Activated CD4-positive, CD25-positive, alpha-beta regulatory T cell treated with anti-CD3 and anti-CD28 coated beads, Interleukin-2, amount 50 U/mL, for 16 hours (primary cell): ENCODE measurements around the gene FTCD.
"Not testable (repeated sequence)": the region's sequence is repeated elsewhere in the genome, so short reads cannot be mapped to it uniquely, and the experiment has no call there.

Experiments used
- DNase-seq: peaks from one replicate; pipeline ENCODE4 v3.0.0-alpha.2; 2020; ENCODE audit warnings: low read depth, low spot score

Gene FTCD

DNA sequence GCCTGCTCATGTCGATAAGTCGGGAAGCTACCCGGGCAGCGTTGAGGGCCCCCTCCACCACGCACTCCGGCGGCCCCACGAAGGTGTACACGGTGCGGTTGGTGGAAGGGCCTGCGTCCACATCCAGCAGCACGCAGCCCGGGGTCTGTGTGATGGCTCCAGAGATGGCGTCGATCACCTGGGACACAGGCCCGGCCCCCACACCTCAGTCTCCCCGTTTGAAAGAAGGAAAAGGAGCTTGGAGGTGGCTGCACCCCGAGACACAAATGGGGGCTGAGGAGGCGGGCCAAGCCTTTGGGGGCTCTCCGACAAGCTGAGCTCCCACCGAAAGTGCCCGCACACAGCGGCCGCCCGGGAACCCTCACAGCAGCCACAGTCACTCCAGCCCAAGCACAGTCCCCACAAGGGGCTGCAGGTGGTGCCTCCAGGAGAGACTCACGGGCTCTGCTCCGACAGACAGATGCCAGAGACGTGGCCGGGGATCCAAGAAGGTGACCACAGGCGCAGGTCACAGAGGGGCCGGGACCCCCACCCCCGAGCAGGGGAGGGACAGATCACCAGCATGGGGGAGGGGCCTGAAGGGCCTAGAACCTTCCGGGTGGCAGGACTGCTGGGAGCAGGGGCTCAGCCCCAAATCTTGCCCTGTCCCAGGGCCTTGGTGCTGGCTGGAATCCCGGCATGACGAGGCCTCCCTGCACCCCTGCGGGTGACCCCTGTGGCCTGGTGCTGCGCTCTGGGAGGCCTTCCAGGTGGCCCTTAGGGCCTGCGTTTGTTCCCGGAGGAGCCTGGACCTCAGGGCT is 1.0 kb downstream of the FTCD start:
- no peak for DNase-seq

DNA sequence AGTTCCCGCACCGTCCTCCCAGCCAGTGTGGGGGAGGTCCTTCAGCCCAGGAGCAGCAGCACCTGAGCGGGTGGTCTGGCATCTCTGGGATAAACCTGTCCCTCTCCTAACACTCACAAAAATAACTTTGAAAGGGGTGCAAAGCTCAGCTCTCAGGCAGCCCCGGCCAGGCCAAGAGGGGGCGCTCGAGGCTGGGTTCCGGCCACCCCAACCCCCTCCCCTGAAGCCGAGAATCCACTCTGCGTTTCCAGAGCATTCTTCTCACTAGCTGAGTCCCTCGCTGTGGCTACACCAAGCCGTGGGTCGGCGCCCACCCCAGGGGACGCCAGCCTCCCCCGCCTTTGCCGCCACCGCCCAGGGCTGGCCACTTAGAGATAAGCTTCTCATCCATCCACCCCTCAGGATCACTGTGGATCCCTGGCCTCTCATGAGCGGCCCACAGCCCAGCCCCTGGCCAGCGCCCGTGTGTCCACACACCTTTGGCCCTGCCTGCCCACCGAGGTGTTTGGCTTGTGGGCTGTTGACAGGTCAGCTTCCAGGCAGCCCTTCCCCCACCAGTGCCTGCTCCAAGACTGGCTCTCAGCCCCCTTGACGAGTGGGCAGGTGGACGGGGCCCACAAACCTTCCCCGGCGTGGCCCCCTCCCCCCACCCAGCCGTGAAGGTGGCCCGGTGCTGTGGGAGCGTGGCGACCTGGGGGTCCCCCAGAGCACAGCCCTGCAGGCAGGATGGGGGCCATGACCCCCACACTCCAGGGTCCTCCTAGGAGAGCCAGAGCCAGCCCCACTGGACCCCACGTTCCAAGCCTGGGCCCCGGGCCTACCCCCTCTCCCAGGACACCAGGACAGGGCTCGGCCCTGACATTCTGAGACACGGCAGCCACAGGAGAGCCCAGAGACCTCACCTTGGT is 1.9 kb downstream of the FTCD start:
- DNase-seq = no peak

DNA sequence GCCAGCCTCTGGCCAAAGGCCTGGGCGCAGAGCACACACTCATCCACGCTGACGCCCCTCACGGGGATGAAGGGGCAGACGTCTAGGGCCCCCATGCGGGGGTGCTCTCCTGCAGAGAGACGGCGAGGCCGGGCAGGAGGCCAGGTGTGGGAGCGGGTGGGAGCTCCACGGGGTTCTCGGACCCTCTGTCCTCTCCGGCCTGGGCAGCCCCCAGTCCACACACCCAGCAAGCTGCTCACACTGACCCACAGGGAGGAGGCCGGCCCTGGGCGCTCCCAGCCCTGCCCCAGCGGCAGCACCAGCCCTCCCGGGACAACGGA is 2.5 kb downstream of the FTCD start:
- DNase-seq = no peak

DNA sequence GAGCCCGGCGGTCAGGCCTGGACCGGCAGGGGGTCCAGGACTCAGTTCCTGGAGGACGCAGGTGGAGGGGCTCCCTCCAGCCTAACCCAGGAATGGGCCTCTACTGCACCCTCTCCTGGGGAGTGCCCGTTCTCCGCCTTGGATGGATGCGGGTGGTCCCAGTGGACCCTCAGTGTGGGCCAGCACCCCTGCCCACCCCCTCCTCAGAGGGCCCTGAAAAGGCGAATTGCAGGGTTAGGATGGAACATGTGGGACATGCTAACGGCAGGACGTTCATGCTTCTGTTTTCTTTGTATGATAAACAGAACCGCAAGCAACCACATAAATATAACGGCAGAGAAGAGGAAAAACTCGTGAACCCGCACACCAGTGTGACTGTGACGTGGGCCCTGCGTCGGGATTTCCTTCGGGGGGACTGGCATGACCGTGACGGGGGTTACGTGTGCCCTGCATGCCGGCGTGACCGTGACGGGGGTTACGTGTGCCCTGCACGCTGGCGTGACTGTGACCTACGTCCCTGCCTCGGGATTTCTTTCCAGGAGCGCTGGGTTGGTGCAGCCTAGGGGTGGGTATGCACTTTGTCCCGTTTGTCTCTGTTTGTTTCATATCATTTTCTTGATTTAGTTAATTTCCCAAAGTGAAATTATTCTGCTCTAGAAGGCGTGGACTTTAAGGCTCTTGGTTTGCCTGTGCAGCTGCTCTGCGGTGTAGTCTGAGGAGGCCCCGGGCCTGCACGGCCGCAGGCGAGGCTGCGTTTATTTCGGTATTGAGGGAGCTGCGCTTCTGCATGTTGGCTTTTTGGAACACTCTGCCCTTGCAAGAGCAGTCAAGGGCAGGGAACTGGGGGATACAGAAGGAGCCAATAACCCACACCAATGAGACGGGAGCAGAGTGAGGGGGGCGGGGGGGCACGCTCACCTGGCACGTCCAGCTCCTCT is 3.1 kb downstream of the FTCD start:
- DNase-seq = no peak

DNA sequence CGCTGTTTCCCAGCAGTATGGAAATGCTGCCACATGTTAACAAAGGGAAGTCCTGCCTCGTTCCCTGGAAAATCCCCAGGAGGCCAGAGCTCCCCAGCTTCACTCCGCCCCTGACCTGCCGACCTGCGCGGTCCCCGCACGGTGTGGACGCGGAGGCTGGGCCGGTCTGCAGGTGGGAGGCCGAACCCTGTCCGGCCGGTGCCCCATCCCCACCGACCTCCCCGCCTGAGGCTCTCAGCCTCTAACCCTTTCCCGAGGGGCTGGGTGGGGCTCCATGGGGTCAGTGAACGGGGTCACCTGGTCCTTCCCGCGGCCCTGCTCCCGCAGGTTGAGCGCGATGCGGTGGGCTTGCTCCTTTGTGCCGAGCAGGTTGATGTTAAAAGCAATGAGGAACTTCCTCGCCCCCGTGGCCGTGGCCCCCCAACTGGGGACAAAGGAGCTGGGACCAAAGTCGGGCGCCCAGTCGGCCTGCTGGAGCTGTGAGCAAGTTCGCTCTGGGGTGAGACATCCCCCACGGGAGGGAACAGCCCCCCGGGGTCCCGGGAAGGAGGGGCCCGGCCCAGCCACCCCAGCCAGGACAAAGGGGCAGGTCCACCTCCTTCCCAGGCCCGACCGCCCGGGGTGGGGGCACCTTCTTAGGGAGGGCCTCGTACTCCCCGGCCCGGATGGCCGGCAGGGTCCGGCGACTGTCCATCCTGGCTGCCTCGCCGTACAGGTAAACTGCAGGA is 4.0 kb downstream of the FTCD start:
- no peak for DNase-seq

DNA sequence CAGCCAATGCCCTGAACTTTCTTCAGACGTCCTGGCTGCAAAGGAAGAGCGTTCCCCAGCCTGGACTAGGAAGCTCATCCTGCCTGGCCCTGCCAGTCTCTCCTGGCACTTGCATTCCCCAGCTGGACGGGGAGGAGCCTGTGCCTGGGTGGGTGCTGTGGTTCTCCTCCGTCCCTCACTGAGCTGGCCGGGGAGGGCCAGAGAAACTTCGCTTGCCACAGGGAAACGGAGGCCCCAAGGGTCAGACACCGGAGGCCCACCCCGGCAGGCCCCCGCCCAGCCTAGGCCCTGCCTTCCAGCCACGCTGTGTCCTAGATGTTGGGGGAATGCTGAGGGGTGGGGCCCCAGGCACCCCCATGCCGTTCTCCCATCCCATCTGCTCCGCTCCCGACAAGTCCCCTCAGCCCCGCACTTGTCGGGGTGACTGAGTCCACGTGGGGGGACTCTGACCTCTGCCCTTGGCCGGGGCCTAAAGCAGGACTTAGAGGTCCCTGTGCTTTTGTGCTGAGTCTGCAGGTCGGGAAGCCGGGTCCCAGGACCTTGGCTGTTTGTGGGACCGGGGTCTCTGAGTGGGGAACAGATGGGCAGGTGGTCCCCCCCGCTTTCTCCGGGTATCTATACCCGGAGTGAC is 4.8 kb downstream of the FTCD start:
- DNase-seq = no peak

DNA sequence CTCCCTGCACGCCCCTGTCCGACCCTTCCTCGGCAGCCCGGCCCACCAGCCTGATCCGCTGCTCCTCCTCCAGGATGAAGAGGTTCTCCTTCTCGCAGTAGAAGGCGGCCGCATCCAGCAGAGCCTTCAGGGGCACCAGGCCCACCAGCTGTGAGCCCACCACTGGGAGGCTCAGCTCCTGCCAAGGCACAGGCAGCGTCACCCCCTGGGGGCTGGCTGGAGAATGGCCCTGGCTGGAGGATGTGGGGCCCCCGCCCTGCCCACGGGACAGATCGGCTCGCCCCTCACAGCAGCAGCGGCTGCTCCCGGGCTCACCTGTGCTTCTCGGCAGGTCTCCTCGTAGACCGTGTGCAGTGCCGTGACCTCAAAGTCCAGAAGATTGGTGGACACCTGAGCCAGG is 5.3 kb downstream of the FTCD start:
- DNase-seq = no peak

DNA sequence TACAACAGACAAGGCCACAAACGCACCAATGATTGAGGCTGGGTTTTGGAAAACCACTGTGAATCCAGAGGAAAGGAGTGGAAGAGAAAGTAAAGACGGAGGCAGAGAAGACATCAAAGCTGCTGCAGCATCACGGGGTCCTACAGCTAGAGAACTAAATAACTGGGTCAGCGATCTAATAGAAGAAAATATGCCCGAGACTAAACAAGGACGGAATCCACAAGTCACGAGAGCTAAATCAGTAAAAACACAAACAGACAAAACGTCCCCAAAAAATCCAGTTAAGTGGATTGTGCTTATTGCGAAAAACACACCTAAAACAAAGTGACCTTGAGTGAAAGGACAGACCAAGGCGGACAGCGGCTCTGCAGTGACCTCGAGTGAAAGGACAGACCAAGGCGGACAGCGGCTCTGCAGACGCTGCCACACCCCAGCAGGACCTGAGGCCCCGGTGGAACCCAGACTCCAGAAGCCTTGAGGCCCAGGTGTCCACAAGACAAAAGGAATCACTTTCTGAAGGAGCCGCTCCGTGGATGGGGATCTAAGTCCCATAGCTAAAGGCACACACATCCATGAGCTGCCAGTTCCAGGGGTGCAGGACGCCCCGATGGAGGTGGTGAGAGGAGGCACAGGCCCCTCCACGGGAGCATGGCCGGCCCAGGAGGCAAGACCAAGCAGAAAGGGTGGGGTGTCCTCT is 6.0 kb downstream of the FTCD start:
- DNase-seq = no peak

DNA sequence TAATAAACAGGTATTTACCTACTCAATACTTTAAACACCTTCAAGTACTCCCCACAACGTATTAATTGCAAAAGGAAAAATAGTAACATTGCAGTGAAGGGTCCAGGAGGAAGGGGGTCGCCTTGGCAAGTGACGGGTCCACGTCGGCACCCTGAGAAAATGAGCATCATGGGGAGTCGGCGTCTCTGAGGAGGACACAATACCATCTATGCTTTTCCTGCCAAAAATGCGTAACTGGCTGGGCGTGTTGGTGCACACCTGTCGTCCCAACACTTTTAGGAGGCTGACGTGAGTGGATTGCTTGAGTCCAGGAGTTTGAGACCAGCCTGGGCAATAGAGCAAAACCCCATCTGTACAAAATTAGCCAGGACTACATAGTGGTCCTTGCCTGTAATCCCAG is 7.3 kb downstream of the FTCD start:
- DNase-seq = no peak

DNA sequence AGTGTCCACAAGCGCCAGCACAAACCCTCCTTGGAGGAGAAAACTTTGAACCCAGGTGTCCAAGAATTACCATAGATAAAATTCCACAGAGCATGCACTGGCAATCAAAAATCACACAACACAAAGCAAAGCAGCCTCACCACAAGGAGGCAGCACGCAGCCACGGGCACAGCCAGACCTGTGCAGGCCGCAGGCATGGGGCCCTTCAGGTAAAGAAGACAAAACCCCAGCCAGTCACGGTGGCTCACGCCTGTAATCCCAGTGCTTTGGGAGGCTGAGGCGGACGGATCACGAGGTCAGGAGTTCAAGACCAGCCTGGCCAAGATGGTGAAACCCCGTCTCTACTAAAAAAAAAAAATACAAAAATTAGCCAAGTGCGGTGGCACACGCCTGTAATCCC is 8.0 kb downstream of the FTCD start:
- DNase-seq = not testable (repeated sequence)

DNA sequence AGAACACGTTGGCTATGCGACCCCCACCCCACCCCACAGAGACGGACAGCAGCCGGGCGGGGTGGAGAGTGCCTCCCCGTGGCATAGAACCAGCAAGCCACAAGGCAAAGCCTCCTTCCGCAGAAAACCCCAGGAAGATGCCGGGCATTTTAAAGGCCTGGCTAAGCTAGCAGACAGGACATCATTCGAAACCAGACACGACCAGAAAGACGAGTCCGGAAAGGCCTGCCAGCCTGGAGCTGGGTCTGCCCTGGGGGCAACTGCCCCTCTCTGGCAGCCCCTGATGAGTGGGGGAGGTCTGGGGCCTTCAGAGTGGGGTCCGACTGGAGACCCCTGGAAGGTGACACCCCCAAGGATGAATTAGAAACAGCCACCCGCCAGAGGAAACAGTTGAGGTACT is 8.5 kb downstream of the FTCD start:
- DNase-seq = no peak

DNA sequence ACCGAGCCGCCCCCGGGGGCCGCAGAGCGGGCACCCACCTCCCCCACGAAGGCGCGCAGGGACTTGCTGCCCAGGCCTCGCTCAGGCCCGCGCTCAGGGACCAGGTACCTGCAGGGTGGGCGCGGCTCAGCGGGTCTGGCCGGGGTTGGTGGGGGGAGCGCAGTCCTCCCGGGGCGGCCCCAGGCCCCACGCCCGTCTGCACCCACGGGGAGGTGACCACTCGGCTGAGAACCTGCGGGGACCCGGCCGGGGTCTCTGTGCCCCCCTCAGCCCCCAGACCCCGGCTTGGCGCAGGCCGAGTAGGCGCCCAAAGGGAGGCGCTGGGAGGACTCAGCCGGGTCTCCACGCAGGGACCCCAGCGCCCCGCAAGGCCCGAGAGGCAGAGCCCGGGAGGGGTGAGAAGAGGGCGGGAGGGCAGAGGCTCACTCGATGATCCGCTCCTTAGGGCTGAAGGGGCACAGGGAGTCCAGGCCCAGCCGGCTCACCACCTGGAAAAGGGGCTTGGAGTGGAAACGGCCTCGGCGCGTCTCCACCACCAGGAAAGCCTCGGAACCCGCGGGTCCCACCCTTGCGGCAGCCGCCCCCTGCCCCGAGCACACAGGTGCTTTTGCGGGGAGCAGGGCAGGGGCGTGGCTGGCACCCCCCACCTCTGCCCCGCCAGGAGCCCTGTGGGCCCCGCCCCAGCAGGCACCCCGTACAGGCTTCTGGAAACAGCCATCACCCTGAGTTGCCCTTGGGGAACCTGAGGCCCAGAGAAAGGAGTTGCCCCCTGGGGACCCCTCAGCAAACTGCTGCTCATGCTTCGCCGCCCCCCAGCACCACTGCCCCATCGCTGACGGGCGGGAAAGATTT is 9.3 kb downstream of the FTCD start:
- no peak for DNase-seq

DNA sequence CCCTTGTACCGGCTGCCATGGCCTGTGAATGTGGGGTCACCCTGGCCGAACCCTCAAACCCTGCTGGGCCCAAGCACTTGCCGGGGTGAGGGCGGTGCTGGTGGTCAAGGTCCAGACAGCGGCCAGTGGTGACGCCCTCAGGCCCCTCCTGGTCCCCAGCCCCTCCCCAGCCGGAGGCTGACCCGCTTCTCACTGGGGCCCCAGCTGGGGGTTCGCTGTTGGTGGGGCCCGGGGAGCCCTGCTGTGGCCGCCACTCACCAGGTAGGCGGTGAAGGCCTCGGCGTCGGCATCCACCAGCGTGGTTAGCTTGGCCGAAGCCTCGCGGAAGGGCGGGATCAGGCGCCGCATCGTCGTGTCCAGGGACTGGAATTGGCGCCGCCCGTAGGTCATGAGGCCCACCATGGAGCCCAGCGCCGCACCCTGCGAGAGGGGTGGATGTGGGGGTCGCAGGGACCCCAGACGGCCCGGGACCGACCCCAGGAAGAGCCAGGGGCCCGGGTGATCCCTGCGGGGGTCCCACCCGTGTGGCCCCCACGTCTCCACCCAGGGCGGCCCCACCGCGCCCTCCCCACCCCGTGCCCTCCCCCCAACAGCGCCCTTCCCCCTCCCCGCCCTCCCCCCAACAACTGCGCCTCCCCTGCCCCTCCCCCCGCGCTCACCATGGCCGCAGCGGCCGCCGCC is 10.1 kb downstream of the FTCD start:
- DNase-seq = no peak

DNA sequence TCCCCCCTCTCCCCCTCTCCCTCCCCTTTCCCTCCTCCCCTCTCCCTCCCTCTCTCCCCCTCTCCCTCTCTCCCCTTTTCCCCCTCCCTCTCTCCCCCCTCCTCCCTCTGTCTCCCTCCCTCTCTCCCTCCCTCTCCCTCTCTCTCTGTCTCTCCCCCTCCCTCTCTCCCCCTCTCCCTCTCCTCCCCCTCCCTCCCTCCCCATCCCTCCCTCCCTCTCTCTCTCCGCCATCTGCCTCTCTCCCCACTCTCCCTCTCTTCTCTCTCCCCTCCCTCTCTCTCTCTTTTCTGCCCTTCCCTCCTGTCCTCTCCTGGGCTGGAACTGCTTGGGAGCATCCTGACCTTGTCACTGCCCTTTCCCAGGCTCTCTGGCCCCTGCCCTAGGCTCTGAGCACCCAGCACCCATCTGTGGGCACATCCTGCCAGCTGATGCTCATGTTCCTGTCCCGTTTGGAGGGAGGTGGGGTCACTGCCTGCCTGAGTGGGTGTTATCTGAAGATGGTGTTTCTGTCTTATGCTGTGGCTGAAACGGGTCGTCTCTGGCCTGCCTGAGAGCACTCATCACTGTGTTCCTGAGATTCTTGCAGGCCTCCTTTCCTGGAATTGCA is 10.8 kb downstream of the FTCD start:
- no peak for DNase-seq

DNA sequence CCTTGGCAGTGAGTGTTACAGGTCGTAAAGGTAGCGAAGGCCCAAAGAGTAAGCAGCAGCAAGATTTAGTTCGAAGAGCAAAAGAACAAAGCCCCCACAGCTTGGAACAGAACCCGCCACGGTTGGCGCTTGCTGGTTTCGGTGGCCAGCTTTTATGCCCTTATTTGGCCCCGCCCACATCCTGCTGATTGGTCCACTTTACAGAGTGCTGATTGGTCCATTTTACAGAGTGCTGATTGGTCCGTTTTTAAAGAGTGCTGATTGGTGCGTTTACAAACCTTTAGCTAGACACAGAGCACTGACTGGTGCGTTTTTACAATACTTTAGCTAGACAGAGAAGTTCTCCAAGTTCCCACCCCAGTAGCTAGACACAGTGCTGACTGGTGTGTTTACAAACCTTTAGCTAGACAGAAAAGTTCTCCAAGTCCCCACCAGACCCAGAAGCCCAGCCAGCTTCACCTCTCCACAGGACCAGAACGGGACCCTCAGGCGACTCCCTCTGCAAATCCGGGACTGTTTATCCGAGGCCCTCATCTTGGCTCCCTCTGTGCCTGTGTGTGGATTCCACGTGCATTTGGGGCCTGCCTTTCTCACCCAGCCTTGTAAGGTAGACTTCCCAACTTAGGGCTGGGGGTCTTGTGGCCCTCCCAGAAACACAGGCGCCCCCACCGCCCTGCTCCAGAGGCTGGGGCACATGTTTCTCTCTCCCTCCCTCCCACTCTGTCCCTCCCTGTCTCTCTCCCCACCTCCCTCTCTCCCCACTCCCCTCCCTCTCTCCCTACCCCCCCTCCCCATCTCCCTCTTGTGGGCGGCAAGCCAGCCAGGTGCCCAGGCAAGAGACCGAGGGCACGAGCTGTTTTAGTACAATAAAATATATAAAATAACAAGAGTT is 12.6 kb downstream of the FTCD start:
- no peak for DNase-seq

DNA sequence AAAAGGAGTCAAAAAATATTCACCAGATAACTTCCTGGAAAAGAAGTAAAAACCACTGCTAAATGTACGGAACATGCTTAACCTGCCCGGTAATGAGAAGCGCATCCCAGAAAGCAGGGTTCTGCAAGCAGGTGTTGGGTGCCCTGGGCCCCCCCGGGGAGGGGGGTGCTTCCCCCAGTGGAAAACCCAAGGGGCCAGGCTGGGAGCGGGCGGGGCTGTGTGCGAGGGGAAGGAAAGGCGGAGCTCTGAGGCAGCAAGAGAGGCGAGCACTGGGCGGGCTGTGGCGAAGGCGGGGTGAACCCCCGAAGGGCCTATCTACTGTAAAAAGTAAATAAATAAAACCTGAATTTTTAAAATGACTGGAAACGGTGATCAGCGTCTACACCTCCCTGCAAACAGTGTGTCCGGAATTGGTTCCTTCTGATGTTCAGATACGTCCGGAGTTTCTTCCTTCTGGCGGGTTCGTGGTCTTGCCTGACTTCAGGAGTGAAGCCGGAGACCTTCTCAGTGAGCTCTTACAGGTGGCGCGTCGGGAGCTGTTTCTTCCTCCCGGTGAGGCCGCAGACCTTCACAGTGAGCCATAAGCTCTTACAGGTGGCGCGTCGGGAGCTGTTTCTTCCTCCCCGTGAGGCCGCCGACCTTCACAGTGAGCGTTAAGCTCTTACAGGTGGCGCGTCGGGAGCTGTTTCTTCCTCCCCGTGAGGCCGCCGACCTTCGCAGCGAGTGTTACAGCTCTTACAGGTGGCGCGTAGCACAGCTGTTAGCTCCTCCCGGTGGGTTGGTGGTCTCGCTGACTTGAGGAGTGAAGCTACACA is 13.4 kb downstream of the FTCD start:
- DNase-seq = no peak
